GM10847 (cell line): ENCODE data around the gene ADARB2.

Experiments
- POLR2A ChIP-seq: IDR thresholded peaks from 2 replicates; pipeline ENCODE4 v1.6.1; 2011; ENCODE audit not compliant: insufficient read length; ENCODE audit errors: extremely low read depth

The ADARB2 gene

GRCh38 chr10:1410469-1411395, 326.6 kb downstream of the ADARB2 start:
- TF ChIP-seq POLR2A = no peak

GRCh38 chr10:1410032-1410431, 327.3 kb downstream of the ADARB2 start:
- no peak for TF ChIP-seq POLR2A

GRCh38 chr10:1409392-1409791, 327.9 kb downstream of the ADARB2 start:
- TF ChIP-seq POLR2A = no peak

GRCh38 chr10:1408651-1409367, 328.5 kb downstream of the ADARB2 start:
- TF ChIP-seq POLR2A = no peak

GRCh38 chr10:1406967-1407945, 330.1 kb downstream of the ADARB2 start:
- TF ChIP-seq POLR2A = no peak

GRCh38 chr10:1406132-1406966, 331.0 kb downstream of the ADARB2 start:
- no peak for TF ChIP-seq POLR2A

GRCh38 chr10:1404323-1405260, 332.7 kb downstream of the ADARB2 start:
- TF ChIP-seq POLR2A = no peak

- TF ChIP-seq POLR2A = no peak
These were observed 333.6 kb downstream of the ADARB2 start for GRCh38 chr10:1403508-1404322.

- TF ChIP-seq POLR2A = no peak
These were observed 334.4 kb downstream of the ADARB2 start for GRCh38 chr10:1402816-1403507.

- TF ChIP-seq POLR2A = no peak
These were observed 335.1 kb downstream of the ADARB2 start for GRCh38 chr10:1402016-1402770.
